Stimulated activated CD4-positive, alpha-beta T cell treated with anti-CD3 and anti-CD28 coated beads, Interleukin-15, amount 100 ng/mL, for 48 hours (primary cell): ENCODE data around the gene LRP1B.
"Not testable (repeated sequence)": the region's sequence is repeated elsewhere in the genome, so short reads cannot be mapped to it uniquely, and the experiment has no call there.

Source experiments
- DNase-seq, 2 donors: peaks; one replicate each; pipeline ENCODE4 v3.0.0-alpha.2; 2020; ENCODE audit warnings: low read depth in 2 of 2

Gene LRP1B

DNA sequence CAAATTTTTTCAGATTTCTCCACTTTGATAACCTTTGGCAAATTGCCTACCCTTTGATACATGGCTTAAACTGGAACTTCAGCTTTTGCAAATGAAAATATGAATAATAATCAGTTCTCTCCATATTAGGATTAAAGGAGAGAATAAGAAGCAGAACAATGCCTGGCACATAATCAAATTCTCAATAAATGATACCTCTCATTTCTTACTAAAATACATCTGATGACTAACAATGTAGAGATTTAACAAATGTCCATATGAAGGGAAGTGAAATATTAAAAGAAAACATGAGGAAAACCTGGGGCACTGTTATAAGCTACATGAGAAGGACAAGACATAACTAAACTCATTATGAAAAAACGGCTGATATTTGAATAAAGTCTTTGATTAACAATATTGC, 1103.6 kb downstream of the LRP1B start:
- no peak for DNase-seq

DNA sequence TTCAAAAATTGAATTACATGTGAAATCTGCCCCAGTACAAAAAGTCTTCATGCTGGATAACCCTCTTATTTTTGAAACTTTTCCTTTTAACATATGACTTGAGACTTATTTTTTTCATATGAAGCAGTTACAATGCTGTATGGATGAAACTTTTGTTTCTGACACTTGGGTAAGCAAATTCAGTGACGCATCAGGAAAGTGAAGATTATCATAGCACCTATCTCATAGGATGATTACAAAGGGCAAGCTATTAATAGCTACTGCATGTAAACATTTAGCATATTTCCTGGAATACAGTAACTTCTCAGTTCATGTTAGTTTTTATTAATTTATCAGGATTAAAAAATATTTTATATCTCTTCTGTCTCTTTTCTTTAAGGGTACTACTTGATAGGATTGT, 1109.2 kb downstream of the LRP1B start:
- no peak for DNase-seq

DNA sequence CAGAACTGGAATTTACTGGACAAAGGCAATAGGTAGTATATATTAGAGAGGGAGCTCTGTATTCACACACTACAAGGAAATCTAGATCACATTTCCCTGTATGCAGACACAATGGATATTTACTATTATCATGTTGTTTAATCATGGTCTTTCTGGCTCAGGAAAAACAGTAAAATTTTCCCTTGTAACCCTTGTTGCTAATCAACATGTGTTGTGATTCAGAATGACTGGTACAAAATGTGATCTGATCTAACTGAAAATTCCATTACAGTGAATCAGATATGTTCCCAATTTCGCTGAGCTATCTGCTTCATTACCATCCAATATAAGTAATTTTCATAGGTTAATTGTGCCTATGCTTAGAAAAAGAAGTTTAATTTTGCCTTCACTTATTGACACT, 1109.7 kb downstream of the LRP1B start:
- no peak for DNase-seq

DNA sequence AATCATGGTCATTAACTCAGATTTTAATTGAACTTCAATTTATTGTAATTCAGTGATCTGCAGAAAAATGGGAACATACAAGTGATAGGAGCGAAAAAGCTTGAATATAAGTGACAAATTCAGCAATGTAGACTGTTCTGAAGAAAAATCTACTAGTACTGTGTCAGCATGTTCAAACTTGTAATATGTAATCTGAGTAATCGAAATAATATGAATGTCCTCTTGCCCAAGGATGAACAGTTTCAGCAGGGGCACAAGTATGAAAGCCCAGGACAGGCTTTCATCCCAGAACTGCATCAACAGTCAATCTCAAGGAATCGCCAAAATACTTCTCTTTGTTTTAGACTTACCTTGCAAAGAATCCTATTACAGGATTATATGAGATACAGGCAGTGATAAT, 1110.5 kb downstream of the LRP1B start:
- no peak for DNase-seq

DNA sequence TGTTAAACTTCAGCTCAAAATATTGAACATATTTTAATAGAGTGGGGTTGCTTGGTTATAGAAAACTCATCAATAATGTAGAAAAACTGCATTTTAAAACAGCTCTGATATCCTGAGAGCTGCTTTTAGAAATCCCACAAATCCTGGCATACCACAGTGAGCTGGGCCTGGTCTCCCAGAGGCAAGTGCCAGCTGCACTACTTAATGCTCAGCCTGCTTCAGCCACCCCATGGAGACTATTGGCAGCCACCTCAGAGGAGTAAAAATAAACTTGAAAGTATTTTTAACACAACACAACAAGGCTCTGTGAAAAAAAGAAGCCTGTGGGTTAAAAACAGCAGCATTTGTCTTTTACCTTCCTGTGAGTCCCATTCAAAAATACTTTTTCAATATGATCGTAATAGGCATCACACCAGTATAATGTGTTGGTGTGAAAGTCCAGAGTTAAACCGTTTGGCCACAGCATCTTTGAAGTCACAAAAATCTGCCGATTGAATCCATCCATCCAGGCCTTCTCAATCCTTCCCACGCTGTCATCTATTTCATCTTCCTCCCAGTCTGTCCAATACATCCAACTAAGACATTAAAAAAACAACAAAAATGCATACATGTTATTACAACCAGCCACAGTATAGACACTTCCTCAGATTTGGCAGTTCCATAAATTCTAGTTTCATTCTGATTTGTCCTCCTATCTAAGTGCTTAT, 1115.3 kb downstream of the LRP1B start:
- DNase-seq = no peak

DNA sequence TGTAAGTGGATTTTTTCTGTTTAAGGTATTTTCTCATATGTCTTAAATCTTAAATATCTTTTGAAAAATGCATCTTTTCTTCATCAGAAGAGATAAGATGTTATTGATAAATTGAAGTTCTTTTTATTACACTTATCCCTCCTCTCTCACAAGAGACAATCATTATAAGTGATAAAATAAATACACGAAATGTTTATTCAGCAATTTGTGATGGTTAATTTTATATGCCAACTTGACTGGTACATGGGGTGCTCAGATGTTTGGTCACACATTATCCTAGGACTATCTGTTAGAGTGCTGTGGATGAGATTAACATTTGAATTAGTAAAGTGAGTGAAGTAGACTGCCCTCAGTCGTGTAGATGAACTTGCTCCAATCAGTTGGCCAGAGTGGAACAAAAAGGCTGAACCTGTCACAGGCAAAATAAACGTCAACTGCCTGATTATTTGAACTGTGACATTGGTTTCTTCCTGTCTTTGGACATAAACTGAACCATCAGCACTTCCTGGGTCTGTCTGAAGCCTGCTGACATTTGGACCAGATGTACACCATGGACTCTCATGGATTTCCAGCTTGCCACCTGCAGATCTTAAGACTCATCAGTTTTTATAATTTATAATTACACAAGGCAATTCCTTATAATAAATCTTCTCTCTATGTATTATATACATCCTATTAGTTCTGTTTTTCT, 1126.7 kb downstream of the LRP1B start:
- no peak for DNase-seq

DNA sequence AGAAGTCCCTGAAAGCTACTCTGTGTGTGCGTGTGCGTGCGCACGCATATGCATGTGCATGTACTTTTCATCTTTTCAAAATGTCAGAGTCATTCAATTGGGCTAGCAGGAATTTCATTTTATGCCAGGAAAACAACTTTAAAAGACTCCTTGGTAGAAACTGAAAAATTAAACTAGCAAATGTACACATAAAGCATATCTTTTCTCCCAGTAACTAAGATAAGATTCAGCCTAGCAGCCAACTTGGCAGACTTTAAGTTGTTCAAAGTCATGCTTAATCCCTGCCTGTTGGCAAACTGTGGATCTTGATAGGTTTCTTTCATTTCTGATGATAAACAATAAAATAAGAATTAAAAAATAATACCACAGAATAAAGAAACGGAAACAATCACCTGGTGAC, 1129.1 kb downstream of the LRP1B start:
- no peak for DNase-seq

DNA sequence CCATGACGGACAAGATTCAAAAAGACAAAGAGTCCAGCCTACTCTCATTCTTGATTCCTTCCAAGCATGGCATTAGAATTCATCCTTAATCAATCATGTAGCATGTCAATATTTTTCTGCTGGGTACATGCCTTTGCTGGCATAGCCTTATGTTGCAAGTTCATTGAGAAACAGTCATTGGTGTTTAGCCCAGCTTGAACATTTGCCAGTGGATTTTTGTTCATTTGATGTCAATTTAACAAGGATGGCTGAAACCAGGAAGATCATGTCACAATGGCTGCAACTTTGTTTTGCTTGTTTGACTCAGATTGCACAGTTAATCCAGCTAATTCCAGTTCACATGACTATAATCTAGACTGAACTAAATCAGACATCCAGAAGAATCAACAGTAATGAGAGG, 1132.2 kb downstream of the LRP1B start:
- no peak for DNase-seq

DNA sequence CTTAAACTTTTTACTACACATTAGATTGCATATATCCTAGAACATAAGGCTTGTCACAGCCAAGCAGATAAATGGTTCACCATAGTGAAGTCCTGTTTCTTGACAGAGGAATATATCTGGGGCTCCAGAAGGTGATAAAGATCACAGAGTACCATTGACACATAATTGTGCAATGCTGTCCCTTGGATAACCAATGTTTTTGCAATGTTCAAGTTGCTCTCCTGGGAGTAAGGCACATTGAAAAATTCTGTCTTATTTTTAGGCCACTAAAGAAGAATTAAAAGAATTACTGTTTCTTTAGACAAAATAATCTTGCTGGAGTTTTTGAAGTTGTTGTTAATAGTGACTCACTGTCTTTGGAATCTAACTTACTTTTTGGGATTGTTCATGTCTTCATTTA, 1132.8 kb downstream of the LRP1B start:
- no peak for DNase-seq

DNA sequence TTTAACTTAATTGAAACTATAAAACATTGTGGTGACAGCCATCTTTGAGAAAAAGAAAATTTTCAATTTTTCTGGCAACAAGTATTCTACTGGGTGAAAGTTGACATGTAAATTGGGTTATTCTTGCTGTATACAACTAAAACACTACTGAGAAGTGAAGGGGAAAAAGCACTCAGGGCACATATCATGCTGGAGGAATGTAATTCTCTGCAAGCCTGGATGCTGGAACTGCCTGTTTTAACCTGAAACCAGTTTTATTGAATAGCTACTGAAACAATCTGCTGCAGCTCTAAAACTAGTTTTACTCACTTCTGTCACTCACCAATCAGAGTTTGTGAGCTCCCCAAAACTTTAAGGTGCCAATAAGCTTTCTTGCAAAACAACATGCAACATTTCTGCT, 1136.0 kb downstream of the LRP1B start:
- DNase-seq = no peak

DNA sequence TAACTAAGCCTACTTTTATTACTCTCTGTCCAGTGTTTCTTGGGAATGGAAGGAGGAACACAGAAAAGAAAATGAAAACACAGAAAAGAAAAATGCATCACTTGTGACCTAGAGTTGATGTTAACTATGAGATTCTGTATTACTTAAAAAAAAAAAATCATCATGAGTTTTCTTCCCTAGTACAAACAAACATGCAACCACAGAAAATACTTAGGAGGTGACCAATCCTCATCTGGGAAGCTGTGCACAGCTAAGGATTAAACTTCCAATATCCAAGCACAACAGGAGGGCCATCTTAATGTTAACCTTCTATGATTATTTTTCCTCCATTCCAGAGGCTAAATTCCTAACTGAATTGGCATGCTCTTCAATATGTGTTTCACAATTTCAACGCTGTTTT, 1140.4 kb downstream of the LRP1B start:
- no peak for DNase-seq

DNA sequence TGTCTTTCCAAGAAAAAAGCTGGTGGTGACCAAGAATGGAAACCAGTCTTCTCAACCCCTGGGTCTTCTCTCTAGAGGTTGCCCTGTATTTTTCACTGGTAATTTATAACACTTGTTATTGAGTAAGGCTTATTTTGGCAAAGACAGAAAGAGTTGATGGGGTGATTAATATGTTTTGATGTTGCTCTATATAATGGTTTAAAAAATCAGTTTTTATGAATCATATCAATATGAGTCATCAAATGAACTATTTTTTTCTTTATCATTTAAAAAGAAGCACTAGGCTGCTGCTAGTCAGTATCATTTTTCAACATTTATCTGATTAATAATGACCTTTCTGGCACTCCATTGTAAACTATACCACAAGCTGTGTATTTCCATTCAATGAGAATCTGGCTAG, 1142.2 kb downstream of the LRP1B start:
- DNase-seq = no peak

DNA sequence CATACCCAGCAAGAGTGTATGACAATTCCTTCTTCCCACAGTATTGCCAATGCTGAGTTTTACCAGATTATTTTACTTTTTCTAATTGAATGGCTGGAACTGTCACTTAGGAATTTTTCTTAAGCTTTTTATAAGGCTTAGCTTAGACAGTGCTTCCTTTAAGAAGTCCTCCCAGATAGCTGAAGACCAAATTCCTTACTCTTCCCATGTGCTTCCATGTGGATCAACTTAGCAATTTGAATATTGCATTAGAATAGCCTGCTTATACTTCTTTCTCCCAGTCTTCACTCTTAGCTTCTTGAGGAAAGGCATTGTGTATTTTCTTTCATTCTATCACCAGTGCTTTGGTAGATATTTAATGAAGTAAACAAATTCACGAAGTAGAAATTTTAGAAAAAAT, 1144.4 kb downstream of the LRP1B start:
- DNase-seq = no peak

DNA sequence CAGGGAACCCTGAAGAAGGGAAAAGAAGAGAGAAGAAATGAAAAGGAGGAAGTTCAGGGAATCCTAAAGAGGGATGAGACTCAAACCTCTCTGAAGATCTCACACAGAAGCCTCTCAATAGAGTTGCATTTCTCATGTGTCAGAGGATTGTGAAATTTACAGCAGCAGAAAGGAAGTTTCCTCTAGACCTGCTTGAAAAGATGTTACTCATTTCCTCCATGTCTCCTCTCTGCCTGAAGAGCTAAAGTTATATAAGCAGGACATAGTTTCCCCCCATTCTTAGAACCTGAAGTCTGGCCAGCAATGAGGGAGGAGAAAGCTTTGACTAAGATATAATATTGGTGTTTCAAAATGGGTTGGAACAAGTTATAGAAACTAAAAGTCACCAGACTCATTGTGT, 1155.6 kb downstream of the LRP1B start:
- no peak for DNase-seq

DNA sequence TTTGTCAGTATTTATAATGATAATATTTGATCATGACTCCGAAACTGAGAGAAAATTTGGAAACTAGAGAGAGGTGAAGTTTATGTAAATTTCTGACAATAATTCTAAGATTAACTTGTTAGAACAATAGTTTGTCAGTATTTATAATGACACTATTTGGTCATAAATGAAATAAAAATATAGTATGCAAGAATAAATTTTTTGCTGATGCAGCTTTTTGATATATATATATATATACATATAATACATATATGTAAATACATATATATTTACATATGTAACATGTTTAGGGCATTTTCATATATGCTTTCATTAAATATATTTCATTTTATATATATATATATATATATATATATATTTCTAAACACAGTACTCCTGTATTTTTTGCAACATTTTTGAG, 1158.1 kb downstream of the LRP1B start:
- no peak for DNase-seq

DNA sequence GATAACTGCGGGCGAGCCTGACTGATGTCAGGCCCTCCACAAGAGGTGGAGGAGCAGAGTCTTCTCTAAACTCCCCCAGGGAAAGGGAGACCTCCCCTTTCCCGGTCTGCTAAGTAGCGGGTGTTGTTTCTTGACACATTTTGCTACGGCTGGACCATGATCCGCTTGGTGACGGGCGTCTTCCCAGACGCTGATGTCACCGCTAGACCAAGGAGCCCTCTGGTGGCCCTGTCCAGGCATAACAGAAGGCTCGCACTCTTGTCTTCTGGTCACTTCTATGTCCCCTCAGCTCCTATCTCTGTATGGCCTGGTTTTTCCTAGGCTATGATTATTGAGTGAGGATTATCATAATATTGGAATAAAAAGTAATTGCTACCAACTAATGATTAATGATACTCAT, 1166.5 kb downstream of the LRP1B start:
- DNase-seq = not testable (repeated sequence)

DNA sequence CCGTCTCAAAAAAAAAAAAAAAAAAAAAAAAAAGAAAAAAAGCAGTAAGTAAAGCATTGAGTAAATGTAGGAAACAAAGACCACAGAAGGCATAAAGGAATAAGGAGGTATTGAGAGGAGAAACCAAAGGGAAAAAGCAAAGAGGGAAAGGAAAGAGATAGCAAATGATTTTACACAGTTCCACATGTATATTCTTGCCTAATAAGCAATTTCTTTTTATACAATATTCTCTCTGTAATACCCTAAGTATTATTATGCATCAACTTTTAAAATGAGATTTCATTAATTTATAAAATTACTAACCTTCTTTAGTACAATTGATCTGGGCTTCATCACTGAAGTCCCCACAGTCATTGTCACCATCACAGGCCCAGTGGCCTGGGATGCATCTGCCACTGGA, 1180.9 kb downstream of the LRP1B start:
- no peak for DNase-seq

DNA sequence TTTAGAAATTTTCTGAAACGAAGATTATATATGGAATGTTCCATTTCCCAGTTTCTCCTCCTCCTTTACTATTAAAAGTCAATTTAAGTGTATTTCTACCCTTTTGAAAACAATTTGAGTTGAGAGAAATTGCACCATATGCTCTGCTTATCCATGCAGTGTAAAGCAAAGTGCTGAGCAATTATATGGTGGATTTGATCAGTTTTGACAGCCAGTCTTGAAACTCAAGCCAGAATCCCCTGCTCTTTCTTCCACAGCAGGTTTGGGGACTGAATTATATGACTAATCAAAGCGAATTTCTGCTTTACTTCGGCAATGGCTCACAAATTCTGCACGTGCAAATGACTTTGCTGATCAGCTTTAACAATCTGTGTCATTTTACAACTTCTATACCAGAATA, 1183.6 kb downstream of the LRP1B start:
- DNase-seq = no peak

DNA sequence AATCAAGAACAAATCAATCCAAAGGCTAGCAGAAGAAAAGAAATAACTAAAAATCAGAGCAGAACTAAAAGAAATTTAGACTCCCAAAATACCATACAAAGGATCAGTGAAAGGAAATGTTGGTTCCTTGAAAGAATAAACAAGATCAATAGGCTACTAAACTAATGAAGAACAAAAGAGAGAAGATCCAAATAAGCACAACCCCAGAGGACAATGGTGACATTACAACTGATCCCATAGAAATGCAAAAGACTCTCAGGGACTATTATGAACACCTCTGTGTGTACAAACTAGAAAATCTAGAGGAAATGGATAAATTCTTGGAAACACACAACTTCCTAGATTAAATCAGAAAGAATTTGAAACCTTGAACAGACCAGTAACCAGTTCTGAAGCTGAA, 1186.9 kb downstream of the LRP1B start:
- no peak for DNase-seq

DNA sequence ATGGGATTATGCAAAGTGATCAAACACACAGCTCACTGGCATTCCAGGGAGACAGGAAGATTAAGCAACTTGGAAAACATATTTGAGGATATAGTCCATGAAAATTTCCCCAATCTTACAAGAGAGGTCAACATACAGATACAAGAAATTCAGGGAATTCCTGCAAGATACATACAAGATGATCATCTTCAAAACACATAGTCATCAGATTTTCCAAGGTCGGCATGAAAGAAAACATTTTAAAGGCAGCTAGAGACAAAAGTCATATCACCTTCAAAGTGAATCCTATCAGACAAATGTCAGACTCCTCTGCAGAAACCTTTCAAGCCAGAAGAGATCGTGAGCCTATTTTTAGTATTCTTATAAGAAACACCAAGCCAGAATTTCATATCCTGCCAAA, 1188.5 kb downstream of the LRP1B start:
- DNase-seq = no peak

DNA sequence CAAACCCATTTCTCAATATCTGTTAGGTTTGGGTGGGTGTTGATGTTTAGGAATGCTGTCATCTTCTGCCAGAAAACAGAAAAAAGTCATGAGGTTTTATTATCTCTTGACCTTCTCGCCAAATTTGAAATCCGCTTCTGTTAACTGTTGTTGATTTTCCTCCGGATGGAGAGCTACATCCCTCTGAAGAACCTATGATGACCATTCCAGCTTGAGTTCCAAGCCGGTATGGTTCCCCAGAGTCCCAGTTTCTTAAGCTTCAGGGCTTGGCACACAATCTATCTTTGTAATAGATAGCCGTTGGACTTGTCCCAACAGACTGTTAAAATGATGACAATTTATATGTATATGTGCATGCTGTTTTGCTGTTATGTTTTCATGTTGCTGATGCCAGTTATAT, 1201.0 kb downstream of the LRP1B start:
- no peak for DNase-seq

DNA sequence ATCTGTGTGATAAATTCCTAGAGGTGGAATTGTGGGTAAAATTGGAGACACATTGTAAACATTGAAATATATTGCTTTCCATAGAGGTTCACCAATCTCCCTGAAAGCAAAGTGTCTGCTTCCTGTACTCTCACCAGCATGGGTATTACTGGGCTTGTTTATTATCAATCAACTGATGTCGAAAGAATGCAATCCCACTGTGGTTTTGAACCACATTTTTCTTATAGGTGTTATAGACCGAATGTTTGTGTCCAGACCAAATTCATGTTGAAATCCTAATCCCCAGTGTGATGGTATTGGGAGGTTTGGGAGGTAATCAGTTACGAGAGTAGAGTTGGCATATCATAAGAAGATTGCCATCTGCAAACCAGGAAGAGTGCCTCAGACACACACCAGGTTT, 1212.4 kb downstream of the LRP1B start:
- DNase-seq = no peak

DNA sequence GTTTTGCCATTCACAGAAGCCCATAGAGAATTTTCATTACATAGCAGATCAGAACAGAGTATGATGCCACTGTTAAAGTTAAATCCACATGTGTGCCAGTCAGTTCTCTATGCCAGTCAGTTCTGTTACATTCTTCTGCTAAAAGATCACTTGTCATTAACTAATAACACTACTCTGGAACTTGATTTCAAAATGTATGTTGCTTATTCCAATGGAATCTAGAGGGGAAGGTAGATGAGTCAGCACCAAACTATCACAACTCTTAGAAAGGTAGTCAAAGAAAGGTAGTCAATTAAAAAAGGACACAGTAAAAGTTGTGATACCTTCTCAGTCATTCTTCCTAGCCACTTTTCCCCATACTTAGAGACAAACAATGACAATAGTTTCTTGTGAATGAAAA, 1214.4 kb downstream of the LRP1B start:
- DNase-seq = no peak

DNA sequence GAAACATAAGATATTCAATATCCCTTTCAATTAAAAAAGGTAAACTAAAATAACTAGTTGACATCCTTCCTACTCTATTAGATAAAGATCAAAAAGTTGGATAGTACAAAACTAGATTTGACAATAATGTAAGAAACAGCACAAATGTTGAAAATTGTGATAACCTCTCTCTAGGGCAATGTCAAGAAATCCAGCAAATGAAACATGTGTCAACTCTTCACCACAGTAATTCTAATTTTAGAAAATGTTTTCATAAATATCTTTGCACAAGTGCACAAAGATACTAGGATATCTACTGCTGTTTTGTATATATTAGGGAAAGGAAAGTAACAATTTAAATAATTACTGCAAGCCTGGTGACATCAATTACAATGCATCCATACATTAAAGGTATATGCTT, 1220.1 kb downstream of the LRP1B start:
- DNase-seq = no peak
